HS-27A (cell line): ENCODE data around the gene FHAD1.

ENCODE experiments used
- DNase-seq: peaks from one replicate; pipeline ENCODE4 v3.0.0-alpha.2; 2012; ENCODE audit warnings: low read depth, missing footprints

FHAD1 gene

GRCh38 chr1:15400627-15401026, 153.6 kb downstream of the FHAD1 start:
- DNase-seq, result no peak

- DNase-seq, result no peak
These were observed 154.5 kb downstream of the FHAD1 start for GRCh38 chr1:15401391-15402055.

GRCh38 chr1:15402809-15403450, 155.9 kb downstream of the FHAD1 start:
- no peak for DNase-seq

- DNase-seq, result no peak
These were observed 157.0 kb downstream of the FHAD1 start for GRCh38 chr1:15403962-15404580.

GRCh38 chr1:15405106-15405850, 158.3 kb downstream of the FHAD1 start:
- no peak for DNase-seq

GRCh38 chr1:15406614-15407559, 159.9 kb downstream of the FHAD1 start:
- no peak for DNase-seq

GRCh38 chr1:15407580-15407979, 160.6 kb downstream of the FHAD1 start:
- no peak for DNase-seq

- DNase-seq, result no peak
These were observed 161.9 kb downstream of the FHAD1 start for GRCh38 chr1:15408890-15409387.

GRCh38 chr1:15409388-15410222, 162.6 kb downstream of the FHAD1 start, which contains the start of gene EFHD2:
Gene EFHD2 (plus strand): TSS chr1:15409888. CDS start chr1:15409972, 84 bp downstream.
- no peak for DNase-seq

GRCh38 chr1:15410223-15410883, 163.3 kb downstream of the FHAD1 start:
- no peak for DNase-seq

GRCh38 chr1:15410884-15411245, 163.8 kb downstream of the FHAD1 start:
- DNase-seq, result no peak

- DNase-seq, result no peak
These were observed 164.6 kb downstream of the FHAD1 start for GRCh38 chr1:15411593-15412137.

- no peak for DNase-seq
These were observed 165.3 kb downstream of the FHAD1 start for GRCh38 chr1:15412175-15412800.

GRCh38 chr1:15412843-15413242, 165.8 kb downstream of the FHAD1 start:
- DNase-seq, result no peak

- no peak for DNase-seq
These were observed 166.8 kb downstream of the FHAD1 start for GRCh38 chr1:15413563-15414444.

GRCh38 chr1:15414445-15414983, 167.5 kb downstream of the FHAD1 start:
- DNase-seq, result no peak

- no peak for DNase-seq
These were observed 170.3 kb downstream of the FHAD1 start for GRCh38 chr1:15417059-15417934.
